Astrocyte (in vitro differentiated cells and primary cell): ENCODE results near the gene ARVCF. TPM values are rescaled to one million over a fixed set of nuclear protein-coding genes. Genes with fewer than 3 reads are reported as not detected.

ENCODE experiments used
- DNase-seq: peaks from one replicate; pipeline ENCODE4 v3.0.0-alpha.2; 2010; ENCODE audit warnings: low read depth
- FAIRE-seq: peaks from 2 replicates; lab custom pipeline; 2011; peaks lifted over from hg19 to GRCh38; lab: Jason Lieb, UNC
- H2AFZ ChIP-seq: 2 replicates; pipeline ENCODE4 v1.6.0; 2012; ENCODE audit warnings: low read depth, low read length, inconsistent platforms
- H3K27ac ChIP-seq: 2 replicates; pipeline ENCODE4 v1.5.1; 2011; ENCODE audit warnings: low read depth, low read length, inconsistent platforms
- H3K27me3 ChIP-seq: 2 replicates; pipeline ENCODE4 v1.6.0; 2011; ENCODE audit warnings: low read length, inconsistent platforms; ENCODE audit not compliant: insufficient read depth
- H3K36me3 ChIP-seq: 2 replicates; pipeline ENCODE4 v1.5.1; 2011; ENCODE audit warnings: low read length, inconsistent platforms; ENCODE audit not compliant: insufficient read depth
- H3K4me1 ChIP-seq: 2 replicates; pipeline ENCODE4 v1.5.1; 2011; ENCODE audit warnings: low read length, inconsistent platforms; ENCODE audit not compliant: insufficient read depth
- H3K4me2 ChIP-seq: 2 replicates; pipeline ENCODE4 v1.6.0; 2012; ENCODE audit warnings: low read length, inconsistent platforms
- H3K4me3 ChIP-seq: 2 replicates; pipeline ENCODE4 v1.5.1; 2011; ENCODE audit warnings: low read depth, mild to moderate bottlenecking, low read length, inconsistent platforms; ENCODE audit not compliant: insufficient read depth
- H3K79me2 ChIP-seq: 2 replicates; pipeline ENCODE4 v1.6.0; 2012; ENCODE audit warnings: mild to moderate bottlenecking, low read length, inconsistent platforms; ENCODE audit not compliant: insufficient read depth
- H3K9ac ChIP-seq: 2 replicates; pipeline ENCODE4 v1.6.0; 2012; ENCODE audit warnings: mild to moderate bottlenecking, low read length, inconsistent platforms
- H3K9me3 ChIP-seq: 2 replicates; pipeline ENCODE4 v1.5.1; 2012; ENCODE audit warnings: low read depth, mild to moderate bottlenecking, low read length, inconsistent platforms; ENCODE audit not compliant: insufficient read depth
- H4K20me1 ChIP-seq: 2 replicates; pipeline ENCODE4 v1.6.0; 2012; ENCODE audit warnings: low read length, inconsistent platforms; ENCODE audit not compliant: insufficient read depth
- H3K27ac Mint-ChIP-seq: one replicate; pipeline ENCODE4 v1.8.0; 2021; ENCODE audit warnings: mild to moderate bottlenecking, mixed read lengths; ENCODE audit not compliant: unreplicated experiment
- H3K27me3 Mint-ChIP-seq: one replicate; pipeline ENCODE4 v1.8.0; 2021; ENCODE audit warnings: low read depth, mixed read lengths; ENCODE audit not compliant: unreplicated experiment
- H3K36me3 Mint-ChIP-seq: one replicate; pipeline ENCODE4 v1.8.0; 2021; ENCODE audit warnings: low read depth, mixed read lengths; ENCODE audit not compliant: unreplicated experiment
- H3K4me1 Mint-ChIP-seq: one replicate; pipeline ENCODE4 v1.8.0; 2021; ENCODE audit warnings: low read depth, mixed read lengths; ENCODE audit not compliant: unreplicated experiment
- H3K4me3 Mint-ChIP-seq: one replicate; pipeline ENCODE4 v1.8.0; 2021; ENCODE audit warnings: mild to moderate bottlenecking, moderate library complexity, mixed read lengths; ENCODE audit not compliant: unreplicated experiment
- H3K9me3 Mint-ChIP-seq: one replicate; pipeline ENCODE4 v1.8.0; 2021; ENCODE audit warnings: mild to moderate bottlenecking, mixed read lengths; ENCODE audit not compliant: unreplicated experiment
- CTCF ChIP-seq: IDR thresholded peaks from 2 replicates; pipeline ENCODE4 v1.5.1; 2011; ENCODE audit warnings: low read depth, mild to moderate bottlenecking, inconsistent platforms, low read length, moderate library complexity; ENCODE audit not compliant: insufficient read depth
- EZH2 ChIP-seq: IDR thresholded peaks from 2 replicates; pipeline ENCODE4 v1.6.1; 2012; ENCODE audit warnings: mild to moderate bottlenecking, low read length, inconsistent platforms; ENCODE audit not compliant: insufficient read depth
- total RNA-seq: library from RNA; stranded (reverse); gene quantifications from 2 replicates; pipeline ENCODE4 v1.2.1, GENCODE V29; 2021

Gene ARVCF
- total RNA-seq, 1 donor from 2014 or later: 17.9 TPM

GRCh38 chr22:19942157-19943081 is 74.2 kb downstream of the ARVCF start:
- Histone ChIP-seq H3K4me2 (peak overlapping the region; percentile 90), H3K9ac (peak overlapping the region; percentile 92), H2AFZ (peak overlapping the region; percentile 23), H3K36me3 (no peaks in the 10 kb centered on the region), H3K27me3 (no peaks in the 10 kb centered on the region), H4K20me1 (no peaks in the 10 kb centered on the region), H3K4me3 (peak overlapping the region; percentile 70), H3K79me2 (peaks cover 58% of the 10 kb centered on the region), H3K9me3 (no peaks in the 10 kb centered on the region), H3K4me1 (peaks cover 32% of the 10 kb centered on the region), H3K27ac (peak overlapping the region; percentile 98)
- Mint-ChIP-seq H3K9me3 (no peaks in the 10 kb centered on the region), H3K27me3 (no peaks in the 10 kb centered on the region), H3K36me3 (peaks cover 9% of the 10 kb centered on the region), H3K4me1 (peaks cover 29% of the 10 kb centered on the region), H3K27ac (peak overlapping the region; percentile 100), H3K4me3 (peak overlapping the region; percentile 92)
- DNase-seq (peak; percentile 69), FAIRE-seq (peak; percentile 37)
- TF ChIP-seq CTCF (no peak), EZH2 (no peak)

- Histone ChIP-seq H4K20me1 (no peaks in the 10 kb centered on the region), H3K4me3 (peak within 1 kb of the TSS; percentile 70), H3K27me3 (no peaks in the 10 kb centered on the region), H3K9me3 (no peaks in the 10 kb centered on the region), H3K4me2 (peak within 1 kb of the TSS; percentile 90), H3K79me2 (peaks cover 51% of the 10 kb centered on the region), H3K36me3 (no peaks in the 10 kb centered on the region), H3K4me1 (peaks cover 29% of the 10 kb centered on the region), H3K9ac (peak within 1 kb of the TSS; percentile 92), H3K27ac (peak within 1 kb of the TSS; percentile 98), H2AFZ (peak within 1 kb of the TSS; percentile 70)
- TF ChIP-seq CTCF: no peak
- no peak for TF ChIP-seq EZH2
- H3K27me3 Mint-ChIP-seq: no peaks in the 10 kb centered on the region
- peak within 1 kb of the TSS; percentile 100 for H3K27ac Mint-ChIP-seq
- peaks cover 9% of the 10 kb centered on the region for H3K36me3 Mint-ChIP-seq
- H3K4me1 Mint-ChIP-seq: peaks cover 24% of the 10 kb centered on the region
- FAIRE-seq: no peak
- peak within 1 kb of the TSS; percentile 92 for H3K4me3 Mint-ChIP-seq
- DNase-seq: no peak
- H3K9me3 Mint-ChIP-seq: peaks cover 5% of the 10 kb centered on the region
Measured at GRCh38 chr22:19941365-19942082, 75.1 kb downstream of the ARVCF start, which contains the start of the genes COMT and TXNRD2. TSS of gene COMT (plus strand) at chr22:19941772. CDS start at chr22:19962527, 20,755 bp downstream. TSS of gene TXNRD2 (minus strand) at chr22:19941818. CDS start at chr22:19941803, 15 bp downstream.
